SIG-M5 (cell line): ENCODE results near the gene SRGAP2B.
"Not testable (repeated sequence)": the region's sequence is repeated elsewhere in the genome, so short reads cannot be mapped to it uniquely, and the experiment has no call there.

Experiments
- DNase-seq: peaks from one replicate; lab custom pipeline; 2025; lab: John Stamatoyannopoulos, UW

Gene SRGAP2B

DNA sequence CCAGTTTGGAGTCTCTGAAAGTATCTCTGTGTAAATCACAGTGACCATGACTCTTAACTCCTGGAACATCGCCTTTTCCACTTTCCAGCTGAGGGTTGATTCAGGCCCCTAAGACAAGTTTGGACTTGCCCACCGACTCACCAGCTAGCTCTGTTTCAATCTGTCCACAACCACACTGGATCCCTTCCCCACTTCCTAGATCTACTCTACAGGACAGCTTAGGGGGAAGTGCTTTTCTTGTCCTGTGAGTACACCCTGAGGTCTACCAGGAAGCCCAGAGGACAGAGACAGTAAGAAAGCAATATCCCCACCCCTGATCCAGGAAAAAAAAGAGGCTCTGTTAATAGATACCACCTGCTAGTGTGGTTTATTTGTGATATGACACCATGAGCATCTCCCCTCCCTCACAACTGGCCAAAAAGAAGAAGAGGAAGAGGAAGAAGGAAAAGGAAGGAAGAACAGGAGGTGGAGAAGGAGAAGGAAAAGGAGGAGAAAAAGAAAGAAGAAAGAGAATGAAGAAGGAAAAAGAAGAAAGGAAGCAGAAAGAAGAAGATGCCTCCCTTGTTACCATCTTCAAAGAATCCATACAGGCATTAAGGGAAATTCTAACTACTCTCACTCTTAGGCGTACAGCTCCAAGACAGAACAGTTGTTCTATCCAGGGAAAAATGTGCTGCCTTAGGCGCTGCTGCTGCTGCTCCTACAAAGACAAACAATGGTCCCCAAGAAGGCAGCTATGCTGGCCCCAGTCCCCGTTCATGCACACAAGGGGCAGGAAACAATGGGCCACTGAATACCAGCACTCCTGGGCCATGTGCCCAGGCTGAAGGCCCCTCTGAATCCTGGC, 96.8 kb downstream of the SRGAP2B start:
- DNase-seq: not testable (repeated sequence)

DNA sequence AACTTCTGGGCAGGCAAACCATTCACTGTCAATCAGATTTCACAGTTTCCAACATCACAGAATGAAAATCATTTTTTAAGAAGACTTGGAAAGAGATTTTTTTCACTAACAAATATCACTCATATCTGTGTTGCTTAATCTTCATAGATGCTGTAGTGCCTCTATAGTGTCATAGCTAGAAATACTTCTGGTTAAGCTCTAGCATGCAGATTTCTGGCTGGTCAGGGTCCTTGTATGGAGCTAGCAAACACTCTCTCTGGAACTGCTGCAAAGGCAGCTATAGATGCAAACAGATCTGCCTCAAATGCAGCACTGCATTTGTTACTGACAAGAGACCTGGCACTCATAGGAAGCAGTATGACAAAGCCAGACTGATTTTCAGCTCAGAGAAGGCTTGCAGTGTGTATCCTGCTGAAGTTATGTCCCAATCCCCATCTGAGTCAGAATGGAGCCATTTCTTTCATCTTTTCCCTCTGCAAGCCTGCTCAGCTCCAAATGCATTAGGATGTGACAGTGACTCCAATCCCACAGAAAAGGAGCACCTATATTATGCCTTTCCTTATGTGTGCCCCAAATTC, 99.2 kb downstream of the SRGAP2B start:
- not testable (repeated sequence) for DNase-seq

DNA sequence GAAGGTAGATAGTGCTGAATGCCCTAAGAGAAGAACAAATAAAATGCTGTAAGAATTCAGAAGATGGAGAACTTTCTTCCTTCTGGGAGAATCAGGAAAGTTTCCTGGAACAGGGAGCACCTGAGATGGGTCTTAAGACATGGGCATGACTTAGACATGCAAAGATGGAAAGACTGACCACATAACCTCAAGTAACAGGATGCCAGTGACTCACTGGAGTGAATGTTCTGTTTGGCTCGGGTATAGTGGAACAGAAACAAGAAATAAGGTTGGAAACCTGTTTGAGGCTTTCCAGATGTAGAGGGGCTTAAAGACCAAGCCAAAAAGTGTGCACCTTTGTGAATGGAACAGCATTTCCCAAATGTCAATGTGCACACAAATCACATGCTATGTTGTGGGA, 102.2 kb downstream of the SRGAP2B start:
- DNase-seq: not testable (repeated sequence)

DNA sequence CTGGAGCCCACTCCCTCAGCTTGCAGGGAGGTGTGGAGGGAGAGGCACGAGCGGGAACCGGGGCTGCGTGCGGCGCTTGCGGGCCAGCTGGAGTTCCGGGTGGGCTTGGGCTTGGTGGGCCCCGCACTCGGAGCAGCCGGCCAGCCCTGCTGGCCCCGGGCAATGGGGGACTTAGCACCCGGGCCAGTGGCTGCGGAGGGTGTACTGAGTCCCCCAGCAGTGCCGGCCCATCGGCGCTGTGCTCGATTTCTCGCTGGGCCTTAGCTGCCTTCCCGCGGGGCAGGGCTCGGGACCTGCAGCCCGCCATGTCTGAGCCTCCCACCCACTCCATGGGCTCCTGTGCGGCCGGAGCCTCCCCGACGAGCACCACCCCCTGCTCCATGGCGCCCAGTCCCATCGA, 104.5 kb downstream of the SRGAP2B start:
- not testable (repeated sequence) for DNase-seq

DNA sequence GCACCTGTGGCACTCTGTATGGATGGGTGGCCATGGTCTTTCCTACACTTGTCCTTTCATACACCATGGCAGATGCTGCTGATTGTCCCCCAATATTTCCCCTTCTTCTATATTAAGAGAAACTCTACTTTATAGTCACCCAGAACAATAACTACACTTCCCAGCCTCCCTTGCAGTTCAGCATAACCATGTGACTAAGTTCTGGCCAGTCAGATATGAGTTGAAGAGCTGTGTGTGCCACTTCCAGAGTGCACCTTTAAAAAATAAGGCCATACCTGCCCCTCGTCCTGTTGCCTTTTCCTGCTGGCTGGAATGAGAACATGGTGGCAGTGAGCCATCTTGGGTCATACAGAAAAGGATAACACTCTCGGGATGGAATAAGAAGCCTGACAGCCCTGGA, 108.0 kb downstream of the SRGAP2B start:
- DNase-seq: not testable (repeated sequence)

DNA sequence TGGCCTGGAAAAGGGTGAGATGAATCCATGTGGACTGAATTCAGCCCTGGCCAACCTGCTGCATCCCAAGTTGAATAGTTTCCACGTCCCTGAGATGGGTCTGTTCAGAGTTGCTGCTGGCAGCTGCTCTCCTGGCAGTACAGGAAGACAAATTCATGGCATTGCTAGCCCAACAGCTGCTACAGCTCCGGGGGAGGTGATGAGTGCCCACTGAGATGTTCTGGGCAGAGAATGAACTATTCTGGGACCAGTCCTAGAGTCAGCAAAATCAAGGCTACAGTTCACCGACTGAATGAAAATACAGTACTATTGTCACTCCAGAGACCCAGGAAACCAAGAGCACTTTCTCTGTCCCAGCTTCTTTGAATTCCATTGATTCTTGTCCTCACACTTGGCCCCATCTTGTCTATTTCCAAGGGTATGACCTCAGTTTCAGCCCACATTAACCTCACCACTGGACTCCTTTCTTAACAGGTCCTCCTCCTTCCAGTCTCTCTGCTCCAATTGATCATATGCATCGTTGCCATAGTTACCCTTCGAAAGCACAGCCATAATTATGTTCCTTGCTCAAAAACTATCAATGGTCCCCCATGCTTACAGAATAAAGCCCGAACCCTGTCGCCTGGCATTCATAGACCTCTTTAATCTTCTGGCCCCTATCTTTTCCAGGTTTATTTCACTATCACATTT, 108.8 kb downstream of the SRGAP2B start:
- DNase-seq: not testable (repeated sequence)

DNA sequence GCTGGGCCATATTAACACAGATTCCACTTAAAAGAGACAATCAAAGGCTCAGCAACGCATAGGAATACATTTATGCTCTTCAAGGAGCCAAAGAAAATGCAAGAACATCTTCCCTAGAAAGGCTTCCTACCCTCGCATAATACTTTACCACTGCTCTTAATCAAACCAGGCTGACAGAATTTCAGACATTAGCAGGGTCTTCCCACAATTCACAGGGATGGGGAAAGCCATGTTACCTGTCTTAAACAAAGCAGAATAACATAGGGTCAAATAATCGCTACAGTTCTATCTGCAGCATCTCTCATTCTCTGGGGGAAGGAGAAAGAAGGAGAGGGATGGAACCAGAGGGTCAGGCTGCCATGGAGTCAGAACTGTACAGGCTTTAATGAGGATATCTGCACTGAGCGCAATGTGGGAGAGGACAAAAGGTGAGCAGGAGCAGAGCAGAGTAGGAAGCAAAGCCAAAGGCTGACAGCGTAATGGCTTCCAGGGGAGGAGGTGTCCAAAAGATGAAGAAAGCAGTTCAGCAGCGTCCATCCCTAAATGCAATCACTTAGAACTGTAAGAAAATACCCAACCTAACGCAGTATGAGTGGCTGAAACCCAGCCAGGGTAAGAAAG, 109.5 kb downstream of the SRGAP2B start:
- DNase-seq: not testable (repeated sequence)

DNA sequence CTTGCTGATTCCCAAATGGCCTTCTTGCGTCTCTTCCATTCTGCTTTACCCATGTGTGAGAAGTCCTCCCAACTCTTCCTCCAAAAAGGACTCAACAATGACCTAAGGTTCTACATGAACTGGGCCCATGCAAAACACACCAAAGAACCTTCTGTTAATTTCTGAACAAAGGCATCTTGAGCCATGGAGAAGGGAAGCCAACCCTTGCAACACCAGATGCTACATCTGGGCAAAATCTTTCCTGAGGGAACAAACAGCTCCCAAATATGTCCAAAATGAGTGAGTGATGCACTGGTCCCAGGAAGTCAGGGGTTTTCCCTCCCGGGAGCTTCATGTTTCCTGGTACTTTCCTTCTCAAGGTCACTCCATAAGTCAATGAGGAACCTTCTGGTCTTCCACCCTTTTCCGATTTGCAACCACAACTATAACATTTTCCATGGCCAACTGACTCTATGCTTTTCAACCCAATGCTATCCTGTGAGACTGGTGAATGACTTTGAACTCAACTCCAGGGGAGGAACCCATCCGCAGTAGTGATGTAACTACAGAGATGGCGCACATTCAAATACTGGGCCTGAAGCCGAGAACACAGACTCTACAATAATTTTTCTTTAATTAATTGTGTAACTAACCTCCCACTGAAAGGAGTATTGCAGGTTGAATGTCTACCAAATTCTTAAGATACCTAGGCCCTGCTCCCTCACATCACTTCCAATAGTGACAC, 112.2 kb downstream of the SRGAP2B start:
- DNase-seq: not testable (repeated sequence)

DNA sequence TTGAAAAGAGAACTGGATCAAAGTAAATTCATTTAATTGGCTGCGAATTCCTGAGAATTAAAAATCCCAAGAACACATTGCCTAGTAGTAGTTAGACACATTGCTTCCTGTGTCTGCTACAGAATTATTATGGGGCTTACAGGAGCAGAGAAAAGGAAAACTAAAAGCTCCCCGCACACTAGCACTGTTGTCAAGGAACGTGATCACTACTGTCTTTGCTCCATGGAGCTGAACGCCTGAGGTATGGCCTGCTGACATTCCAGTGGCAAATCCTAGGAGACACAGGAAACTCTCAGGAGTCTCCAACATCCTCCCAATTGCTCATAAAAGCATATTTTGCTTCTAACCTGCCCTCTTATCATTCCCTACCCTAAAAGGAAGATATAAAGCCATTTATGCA, 114.0 kb downstream of the SRGAP2B start:
- not testable (repeated sequence) for DNase-seq

DNA sequence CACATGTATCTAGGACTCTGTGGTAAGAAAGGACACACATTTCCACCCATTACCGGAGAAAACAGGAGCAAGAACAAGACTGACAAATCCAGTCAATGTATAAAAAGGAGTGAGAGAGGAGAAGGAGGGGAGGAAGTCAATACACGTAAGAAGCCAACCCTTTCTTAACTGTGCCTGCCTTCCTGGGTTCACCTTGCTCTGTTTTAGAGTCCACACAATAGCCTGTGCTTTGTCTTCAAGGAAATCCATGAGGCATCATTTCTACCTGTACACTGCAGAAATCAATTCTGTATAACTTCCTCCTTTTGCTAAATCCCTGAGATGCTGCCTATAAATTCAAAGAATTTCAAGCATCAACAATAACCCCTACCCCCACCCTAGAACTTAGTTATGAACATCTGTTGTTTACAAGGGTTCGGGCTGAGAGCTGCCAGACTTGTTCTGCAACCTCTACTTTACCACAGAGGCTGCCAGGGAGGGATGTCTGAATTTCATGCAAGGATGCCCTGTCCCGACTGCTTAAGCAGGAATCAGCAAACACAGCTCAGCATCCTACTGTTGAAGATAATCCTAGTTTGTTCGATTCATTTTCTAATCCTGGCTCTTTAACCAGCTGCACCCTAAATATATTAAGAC, 115.0 kb downstream of the SRGAP2B start:
- DNase-seq: not testable (repeated sequence)

DNA sequence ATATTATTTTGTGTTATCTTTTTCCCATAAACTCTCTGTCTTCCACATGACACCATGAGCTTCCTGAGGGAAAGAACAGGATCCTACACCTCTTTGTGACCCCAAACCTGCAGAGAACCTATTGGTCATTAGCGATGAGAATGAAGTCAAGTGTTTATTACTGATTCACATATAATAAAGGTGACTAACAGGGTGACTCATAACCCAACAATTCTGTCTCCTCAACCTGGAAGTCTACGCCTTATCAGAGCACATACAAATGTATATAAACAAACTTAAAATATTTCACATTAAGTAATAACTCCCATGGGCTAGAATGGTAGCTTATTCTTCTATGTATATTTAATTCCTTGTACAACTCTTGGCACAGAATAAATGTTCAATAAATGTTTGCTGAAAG, 117.3 kb downstream of the SRGAP2B start:
- not testable (repeated sequence) for DNase-seq

DNA sequence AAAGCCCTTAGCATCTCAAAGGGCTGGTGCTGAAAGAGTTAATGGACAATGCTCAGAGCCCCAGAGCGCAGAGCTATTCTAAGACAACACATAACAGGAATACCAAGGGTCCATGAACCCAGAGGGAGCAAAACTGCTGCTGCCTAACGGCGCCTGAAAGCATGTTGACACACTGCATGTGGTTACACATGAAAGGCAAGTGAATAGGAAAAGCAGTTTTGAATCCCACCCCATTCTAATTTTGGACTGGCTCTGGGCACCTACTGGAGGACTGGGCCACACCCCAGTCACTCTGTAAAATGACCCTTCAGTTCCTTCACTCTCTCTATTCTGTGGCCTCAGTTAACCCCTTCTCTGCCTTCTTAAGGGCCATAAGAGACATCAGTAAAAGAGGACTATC, 123.2 kb downstream of the SRGAP2B start:
- not testable (repeated sequence) for DNase-seq

DNA sequence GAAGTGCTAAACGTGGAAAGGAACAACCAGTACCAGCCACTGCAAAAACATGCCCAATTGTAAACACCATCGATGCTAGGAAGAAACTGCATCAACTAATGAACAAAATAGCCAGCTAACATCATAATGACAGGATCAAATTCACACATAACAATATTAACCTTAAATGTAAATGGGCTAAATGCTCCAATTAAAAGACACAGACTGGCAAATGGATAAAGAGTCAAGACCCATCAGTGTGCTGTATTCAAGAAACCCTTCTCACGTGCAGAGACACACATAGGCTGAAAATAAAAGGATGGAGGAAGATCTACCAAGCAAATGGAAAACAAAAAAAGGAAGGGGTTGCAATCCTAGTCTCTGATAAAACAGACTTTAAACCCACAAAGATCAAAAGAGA, 128.6 kb downstream of the SRGAP2B start:
- DNase-seq: not testable (repeated sequence)

DNA sequence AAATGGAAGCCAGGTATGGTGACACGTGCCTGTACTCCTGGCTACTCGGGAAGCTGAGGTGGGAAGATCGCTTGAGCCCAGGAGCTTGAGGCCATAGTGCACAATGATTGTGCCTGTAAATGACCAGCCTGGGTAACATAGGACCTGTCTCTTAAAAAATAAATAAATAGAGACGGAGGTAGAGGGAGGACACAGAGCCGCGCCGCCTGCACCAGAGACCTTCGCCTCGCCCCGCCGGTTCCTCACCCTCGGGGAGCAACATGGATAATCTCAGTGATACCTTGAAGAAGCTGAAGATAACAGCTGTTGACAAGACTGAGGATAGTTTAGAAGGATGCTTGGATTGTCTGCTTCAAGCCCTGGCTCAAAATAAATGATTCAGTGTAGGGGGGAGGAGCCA, 130.4 kb downstream of the SRGAP2B start:
- not testable (repeated sequence) for DNase-seq

DNA sequence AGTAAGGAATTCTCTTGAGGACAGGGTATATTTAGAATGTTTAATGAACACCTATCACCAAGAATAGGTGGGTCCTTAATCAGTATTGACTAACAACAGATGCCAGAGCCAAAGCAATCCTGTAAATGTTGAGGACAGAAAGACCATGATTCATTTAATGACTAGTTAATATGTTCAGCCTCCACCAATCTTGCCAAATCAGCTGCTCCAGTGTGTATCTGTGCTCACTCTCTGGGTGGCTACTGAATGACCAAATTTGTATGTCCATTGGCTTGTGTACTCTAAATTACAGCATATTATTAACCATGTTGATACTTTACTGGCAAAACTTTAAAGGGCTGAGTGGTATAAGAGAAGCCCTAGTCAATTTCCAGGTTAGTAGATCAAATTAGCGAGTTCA, 130.9 kb downstream of the SRGAP2B start:
- DNase-seq: not testable (repeated sequence)

DNA sequence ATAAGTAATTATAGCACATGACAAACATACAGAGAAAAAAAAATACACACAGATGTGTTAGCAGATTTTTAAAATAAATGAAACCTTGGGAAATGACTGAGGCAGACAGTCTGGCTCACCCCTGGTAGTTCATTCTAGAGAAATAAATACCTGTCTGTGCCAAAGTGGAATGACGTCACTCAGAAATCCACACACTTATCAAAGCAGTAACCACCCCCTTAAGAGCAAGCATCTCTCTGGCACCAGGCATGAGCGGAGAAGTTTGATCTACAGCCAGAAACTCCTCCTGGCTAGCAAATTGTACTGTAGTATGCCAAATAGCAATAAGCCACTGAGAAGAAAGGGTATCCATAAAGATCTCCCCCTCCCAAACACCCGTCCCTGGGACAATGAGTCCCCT, 131.6 kb downstream of the SRGAP2B start:
- not testable (repeated sequence) for DNase-seq

DNA sequence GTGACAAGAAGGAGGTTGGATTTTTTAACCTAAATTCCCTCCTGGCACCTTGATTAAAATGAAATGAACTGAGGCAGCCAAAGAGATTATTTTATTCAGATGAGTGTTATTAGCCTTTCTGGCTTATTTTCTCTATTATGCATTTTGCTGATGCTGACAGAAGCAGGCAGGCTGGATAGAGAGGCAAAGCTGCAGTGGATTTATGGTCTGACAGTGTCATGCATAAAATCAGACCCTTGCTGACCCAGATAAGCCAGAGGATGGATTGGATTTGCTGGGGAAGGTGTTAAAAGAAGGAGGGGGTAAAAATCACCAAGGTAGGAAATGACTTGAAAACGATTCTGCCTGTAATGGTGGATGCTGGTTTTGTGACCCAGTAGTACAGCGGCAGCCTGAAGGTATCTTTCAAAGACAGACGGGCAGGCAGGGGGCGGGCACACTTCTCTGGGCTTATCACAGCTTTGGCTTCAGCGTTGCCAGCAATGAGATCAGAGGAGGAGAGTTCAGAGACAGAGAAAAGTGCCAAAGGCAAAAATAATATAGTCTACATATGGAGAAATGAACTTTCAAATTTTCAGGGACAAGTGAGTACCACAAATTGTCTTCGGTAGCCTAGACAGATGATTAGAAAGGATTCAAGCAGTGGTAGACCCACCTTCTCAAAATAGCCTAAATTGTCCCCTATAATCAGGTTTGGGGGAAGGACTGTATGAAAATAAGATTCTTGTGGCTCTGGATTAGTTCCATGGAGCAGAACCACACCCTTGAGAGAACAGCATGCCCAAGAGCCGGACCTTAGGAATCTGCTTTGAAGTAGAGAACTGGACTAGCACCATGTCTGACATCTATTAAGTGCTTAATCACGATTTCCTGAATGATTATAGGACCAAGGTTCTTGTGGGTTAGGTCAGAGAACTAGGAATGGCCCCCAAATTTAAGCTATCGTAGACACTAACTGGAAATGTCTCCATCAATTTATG, 133.2 kb downstream of the SRGAP2B start:
- DNase-seq: not testable (repeated sequence)

DNA sequence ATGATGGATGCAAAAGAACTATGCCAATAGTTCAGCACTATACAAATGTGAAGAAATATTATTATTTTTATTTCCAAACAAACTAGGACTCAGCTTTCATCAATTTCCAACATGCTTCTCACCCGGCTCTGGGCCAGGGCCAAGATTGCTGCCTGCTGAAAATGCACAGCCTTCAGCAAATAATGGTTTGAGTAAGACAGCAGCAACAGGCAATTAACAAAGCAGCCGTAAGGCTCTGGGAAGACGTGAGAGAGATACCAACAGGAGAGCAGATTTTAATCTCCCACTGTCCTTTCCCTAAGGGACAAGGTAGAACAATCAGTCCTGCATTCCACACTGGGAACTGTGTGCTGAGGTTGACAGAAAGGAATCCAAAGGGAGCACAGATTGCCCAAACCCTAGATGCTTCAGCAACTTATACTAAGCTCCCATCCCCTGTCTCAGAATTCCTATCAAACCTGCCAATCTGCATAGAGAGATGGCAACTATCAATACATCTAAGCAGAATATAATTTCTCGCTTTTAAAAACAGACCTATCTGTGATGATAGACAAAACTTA, 134.1 kb downstream of the SRGAP2B start:
- not testable (repeated sequence) for DNase-seq

DNA sequence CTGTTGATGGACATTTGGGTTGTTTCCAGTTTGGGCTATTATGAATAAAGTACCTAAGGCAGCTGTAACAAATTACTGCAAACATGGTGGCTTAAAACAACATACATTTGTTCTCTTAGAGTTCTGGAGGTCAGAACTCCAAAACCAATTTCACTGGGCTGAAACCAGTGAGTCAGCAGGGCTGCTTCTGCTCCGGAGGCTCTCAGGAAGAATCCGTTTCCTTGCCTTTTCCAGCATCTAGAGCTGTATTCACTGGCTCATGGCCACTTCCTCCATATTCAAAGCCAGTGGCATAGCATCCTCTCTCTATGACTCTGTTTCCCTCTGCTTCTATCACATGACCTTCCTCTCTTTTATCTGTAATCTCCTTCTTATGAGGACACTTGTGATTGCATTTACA, 146.7 kb downstream of the SRGAP2B start:
- DNase-seq: not testable (repeated sequence)

DNA sequence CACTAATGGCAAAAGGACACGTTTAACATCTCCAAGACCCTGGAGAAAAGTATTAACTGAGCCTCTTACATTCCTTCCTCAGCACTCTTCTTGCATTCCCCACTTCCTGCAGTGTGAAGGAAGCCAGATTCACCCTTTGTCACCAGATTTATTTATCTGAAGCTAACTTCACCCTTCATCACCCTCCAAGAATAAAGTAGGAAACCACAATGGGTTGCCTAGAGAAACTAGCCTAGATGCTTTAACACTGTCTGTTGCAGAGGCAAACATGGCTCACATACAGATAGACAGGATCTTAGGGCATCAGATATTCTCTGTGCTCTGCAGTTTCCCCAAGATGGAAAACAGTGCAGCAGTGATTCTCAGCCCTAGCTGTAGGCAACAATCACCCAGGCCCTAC, 147.6 kb downstream of the SRGAP2B start:
- not testable (repeated sequence) for DNase-seq
